ENCODE results near the gene MCM6.

DNA sequence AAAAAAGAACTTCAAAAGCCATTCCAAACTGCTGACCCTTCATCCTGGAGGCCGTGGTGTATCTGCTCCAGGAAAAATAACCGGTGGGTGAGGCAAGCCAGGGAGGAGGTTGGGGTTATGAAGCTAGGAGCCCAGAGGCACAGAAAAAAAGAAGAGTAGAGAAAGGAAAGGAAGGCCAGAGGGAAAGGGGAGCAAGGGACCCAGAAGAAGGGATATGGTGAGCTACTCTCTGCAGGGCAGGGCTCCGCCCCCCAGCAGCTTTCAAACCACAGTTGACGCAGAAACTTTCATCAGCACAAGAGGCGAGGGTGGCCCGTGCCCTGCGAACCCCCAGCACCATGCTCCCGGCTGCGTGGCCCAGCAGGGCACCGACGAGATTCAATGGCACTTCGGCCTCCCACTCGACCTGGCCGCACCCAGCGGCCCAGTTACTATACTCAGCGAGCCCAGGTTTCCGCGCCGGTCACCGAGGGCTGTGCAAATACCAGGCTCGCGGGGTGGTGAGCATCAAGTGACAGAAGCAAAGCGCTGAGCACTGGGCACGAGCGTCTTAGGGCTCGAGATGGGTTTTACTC, 665 bp downstream of the MCM6 start:
- TF ChIP-seq POLR2AphosphoS5 (IDR thresholded peaks at IDR 0.05; ENCODE audit: low read depth) (no peak), EZH2phosphoT487 (IDR thresholded peaks at IDR 0.05; ENCODE audit: unreplicated experiment) (no peak), EZH2 (IDR thresholded peaks at IDR 0.05; ENCODE audit: low read depth, unreplicated experiment) (no peak), CREB1 (CRISPR knock-in tag; IDR thresholded peaks at IDR 0.05; ENCODE audit: low read depth) (no peak), ZNF331 (CRISPR knock-in tag; IDR thresholded peaks at IDR 0.05; ENCODE audit: low read depth) (no peak), REST (IDR thresholded peaks at IDR 0.05; ENCODE audit: unreplicated experiment) (no peak), ZNF462 (CRISPR knock-in tag; IDR thresholded peaks at IDR 0.05) (no peak), ZNF114 (CRISPR knock-in tag; IDR thresholded peaks at IDR 0.05) (no peak), NANOG (IDR thresholded peaks at IDR 0.05; ENCODE audit: borderline replicate concordance) (no peak), ETS1 (IDR thresholded peaks at IDR 0.05) (no peak)
- TF ChIP-seq, protein P1, sequence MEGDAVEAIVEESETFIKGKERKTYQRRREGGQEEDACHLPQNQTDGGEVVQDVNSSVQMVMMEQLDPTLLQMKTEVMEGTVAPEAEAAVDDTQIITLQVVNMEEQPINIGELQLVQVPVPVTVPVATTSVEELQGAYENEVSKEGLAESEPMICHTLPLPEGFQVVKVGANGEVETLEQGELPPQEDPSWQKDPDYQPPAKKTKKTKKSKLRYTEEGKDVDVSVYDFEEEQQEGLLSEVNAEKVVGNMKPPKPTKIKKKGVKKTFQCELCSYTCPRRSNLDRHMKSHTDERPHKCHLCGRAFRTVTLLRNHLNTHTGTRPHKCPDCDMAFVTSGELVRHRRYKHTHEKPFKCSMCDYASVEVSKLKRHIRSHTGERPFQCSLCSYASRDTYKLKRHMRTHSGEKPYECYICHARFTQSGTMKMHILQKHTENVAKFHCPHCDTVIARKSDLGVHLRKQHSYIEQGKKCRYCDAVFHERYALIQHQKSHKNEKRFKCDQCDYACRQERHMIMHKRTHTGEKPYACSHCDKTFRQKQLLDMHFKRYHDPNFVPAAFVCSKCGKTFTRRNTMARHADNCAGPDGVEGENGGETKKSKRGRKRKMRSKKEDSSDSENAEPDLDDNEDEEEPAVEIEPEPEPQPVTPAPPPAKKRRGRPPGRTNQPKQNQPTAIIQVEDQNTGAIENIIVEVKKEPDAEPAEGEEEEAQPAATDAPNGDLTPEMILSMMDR (conservative IDR thresholded peaks at IDR 0.05; ENCODE audit: low read depth in 2 of 2) = no peak
